Left lung (tissue), 10 donors: ENCODE measurements around the gene EGFR. TPM values are rescaled to one million over a fixed set of nuclear protein-coding genes. Genes with fewer than 3 reads are reported as not detected.

ENCODE experiments used
- ATAC-seq: fragments of 200-7000 bp; cut with Tn5 transposase; one replicate; pipeline ENCODE4 v1.9.1; 2020; ENCODE audit warnings: moderate library complexity
- DNase-seq, 4 donors: peaks; one replicate each; pipeline ENCODE4 v3.0.0-alpha.2; 2013 to 2020
- H3K27ac ChIP-seq, 2 donors: fragments of 200-600 bp; sonication (generic) in 1 of 2; one replicate each; pipeline versions ENCODE4 v1.5.0 to v1.8.0; 2020 to 2021
- H3K27me3 ChIP-seq, 2 donors: fragments of 200-600 bp; sonication (generic) in 1 of 2; one replicate each; pipeline versions ENCODE4 v1.5.0 to v1.8.0; 2020 to 2021
- H3K36me3 ChIP-seq, 2 donors: fragments of 200-600 bp; sonication (generic) in 1 of 2; one replicate each; pipeline versions ENCODE4 v1.5.0 to v1.8.0; 2020 to 2021
- H3K4me1 ChIP-seq, 2 donors: fragments of 200-600 bp; one replicate each; pipeline ENCODE4 v1.8.0; 2021
- H3K4me3 ChIP-seq, 2 donors: fragments of 200-600 bp; sonication (generic) in 1 of 2; one replicate each; pipeline versions ENCODE4 v1.5.0 to v1.8.0; 2020 to 2021; ENCODE audit warnings: mild to moderate bottlenecking in 1 of 2
- H3K9me3 ChIP-seq, 2 donors: fragments of 200-600 bp; sonication (generic) in 1 of 2; one replicate each; pipeline versions ENCODE4 v1.5.0 to v1.8.0; 2020 to 2021
- intact Hi-C, 2 donors: fragments of 100-400 bp; cut with DNase I; formaldehyde crosslinking; loops; one replicate each; pipeline versions ENCODE4 v1.11.2 to v1.14.2; 2022
- polyA plus RNA-seq, 6 donors: library from polyadenylated mRNA; unstranded; fragments of 120-200 nt; gene quantifications; one replicate each; pipeline ENCODE4 v1.2.1, GENCODE V29; 2013; ENCODE audit not compliant: insufficient read length in 6 of 6
- total RNA-seq, 2 donors: library from RNA; stranded (reverse); fragmentation: NEBNext Ultra II Directional; extraction: Animal tissue kit (Norgen Biotek cat#: 25700); gene quantifications; one replicate each; pipeline ENCODE4 v1.2.1, GENCODE V29; 2021
- TF ChIP-seq, protein P1 (sequence below), 2 donors: fragments of 200-600 bp; sonication (generic) in 1 of 2; IDR thresholded peaks; one replicate each; pipeline versions ENCODE4 v1.5.0 to v1.8.0; 2021; ENCODE audit warnings: antibody characterized with exemption in 2 of 2
- donor health status: DM: no; HTN: yes; CAD: no.
- donor health status: DM: no; HTN: no; CAD: no.

EGFR gene
- total and polyA plus RNA-seq, 8 donors = 48.7 to 79.3 (median 54.1) TPM

DNA sequence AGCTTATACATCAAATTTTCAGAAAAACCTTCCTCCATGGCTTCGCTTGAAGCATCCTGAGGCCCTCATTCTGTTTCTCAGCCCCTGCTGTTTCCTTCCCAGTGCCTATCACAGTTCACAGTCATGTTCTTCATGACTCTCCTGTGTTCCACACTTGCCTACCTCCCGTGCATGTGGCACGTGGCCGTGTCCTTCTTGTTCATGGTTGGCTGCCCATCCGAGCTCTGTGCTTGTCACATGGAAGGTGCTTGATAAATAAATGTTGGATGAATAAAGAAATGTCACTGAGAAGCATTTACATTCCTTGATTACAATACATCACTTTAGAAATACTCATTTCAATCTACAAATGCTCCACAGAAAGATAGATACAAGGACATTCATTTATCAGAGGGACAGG, 23.7 kb upstream of the EGFR start:
- no peak overlapping the region for H3K27ac ChIP-seq
- no peaks in the 10 kb centered on the region for H3K4me1 ChIP-seq
- intact Hi-C loops = no loop called here
- no peaks in the 10 kb centered on the region for H3K9me3 ChIP-seq
- no peaks in the 10 kb centered on the region for H3K27me3 ChIP-seq
- ATAC-seq (no peak), DNase-seq (no peak)
- H3K36me3 ChIP-seq = no peaks in the 10 kb centered on the region
- H3K4me3 ChIP-seq = no peak overlapping the region
- TF ChIP-seq, protein P1, sequence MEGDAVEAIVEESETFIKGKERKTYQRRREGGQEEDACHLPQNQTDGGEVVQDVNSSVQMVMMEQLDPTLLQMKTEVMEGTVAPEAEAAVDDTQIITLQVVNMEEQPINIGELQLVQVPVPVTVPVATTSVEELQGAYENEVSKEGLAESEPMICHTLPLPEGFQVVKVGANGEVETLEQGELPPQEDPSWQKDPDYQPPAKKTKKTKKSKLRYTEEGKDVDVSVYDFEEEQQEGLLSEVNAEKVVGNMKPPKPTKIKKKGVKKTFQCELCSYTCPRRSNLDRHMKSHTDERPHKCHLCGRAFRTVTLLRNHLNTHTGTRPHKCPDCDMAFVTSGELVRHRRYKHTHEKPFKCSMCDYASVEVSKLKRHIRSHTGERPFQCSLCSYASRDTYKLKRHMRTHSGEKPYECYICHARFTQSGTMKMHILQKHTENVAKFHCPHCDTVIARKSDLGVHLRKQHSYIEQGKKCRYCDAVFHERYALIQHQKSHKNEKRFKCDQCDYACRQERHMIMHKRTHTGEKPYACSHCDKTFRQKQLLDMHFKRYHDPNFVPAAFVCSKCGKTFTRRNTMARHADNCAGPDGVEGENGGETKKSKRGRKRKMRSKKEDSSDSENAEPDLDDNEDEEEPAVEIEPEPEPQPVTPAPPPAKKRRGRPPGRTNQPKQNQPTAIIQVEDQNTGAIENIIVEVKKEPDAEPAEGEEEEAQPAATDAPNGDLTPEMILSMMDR (IDR thresholded peaks at IDR 0.05) = no peak

DNA sequence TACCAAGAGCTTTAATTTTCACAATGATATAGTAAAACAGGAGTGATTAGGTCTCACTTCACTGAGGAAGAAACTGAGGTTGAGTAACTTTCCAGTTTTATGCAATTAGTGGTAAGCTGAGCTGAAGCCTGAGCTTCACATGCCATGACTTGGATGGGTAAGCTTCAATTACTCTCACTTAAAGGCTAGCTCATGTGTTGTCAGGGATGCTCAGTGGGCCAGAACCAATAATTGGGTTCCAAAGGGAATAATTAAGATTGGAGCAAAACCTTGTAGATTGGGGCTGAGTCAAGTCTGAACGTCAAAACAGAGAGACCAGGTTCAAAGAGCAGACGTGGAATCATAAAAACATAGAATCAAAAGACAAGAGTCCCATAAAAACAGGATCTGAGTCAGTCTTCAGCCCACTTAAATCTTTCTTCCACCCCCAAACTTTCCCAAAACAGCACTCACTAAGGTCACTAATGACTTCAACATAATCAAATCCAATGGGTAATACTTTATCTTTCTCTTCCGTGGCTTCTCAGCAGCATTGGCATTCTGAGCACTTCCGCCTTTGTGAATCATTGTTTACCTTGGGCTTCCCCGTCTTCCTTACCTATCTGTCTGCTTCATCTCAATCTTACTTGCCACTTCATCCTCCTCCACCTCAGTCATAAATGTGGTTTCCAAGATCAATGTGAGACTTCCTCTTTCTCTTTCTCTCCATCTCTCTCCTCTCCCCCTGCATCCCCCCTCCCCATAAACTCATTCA, 23.0 kb upstream of the EGFR start:
- TF ChIP-seq, protein P1 (IDR thresholded peaks at IDR 0.05) = no peak
- no peak overlapping the region for H3K27ac ChIP-seq
- H3K4me3 ChIP-seq = no peak overlapping the region
- H3K36me3 ChIP-seq = no peaks in the 10 kb centered on the region
- DNase-seq (no peak), ATAC-seq (no peak)
- no peaks in the 10 kb centered on the region for H3K9me3 ChIP-seq
- intact Hi-C loops = no loop called here
- H3K4me1 ChIP-seq = no peaks in the 10 kb centered on the region
- H3K27me3 ChIP-seq = no peaks in the 10 kb centered on the region

DNA sequence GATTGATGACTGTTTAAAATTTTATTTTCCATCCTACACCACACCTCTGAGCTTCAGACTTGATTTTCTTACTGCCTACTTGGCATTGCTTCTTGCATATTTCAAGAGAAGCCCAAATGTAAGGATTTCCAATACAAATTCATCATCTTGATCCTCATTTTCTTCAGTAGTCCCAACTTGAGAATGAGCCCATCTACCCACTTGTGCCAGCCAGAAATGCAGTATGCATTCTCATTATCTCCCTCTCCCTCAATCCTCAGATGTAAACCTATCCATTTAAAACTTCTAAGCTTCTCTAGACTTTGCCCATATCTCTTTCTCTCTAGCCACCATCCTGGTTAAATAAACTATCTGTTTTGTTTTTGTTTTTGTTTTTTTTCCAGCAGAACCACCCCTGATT, 22.4 kb upstream of the EGFR start:
- intact Hi-C loops = no loop called here
- Histone ChIP-seq H3K9me3 (no peaks in the 10 kb centered on the region), H3K36me3 (no peaks in the 10 kb centered on the region), H3K4me3 (no peak overlapping the region), H3K4me1 (no peaks in the 10 kb centered on the region), H3K27me3 (no peaks in the 10 kb centered on the region), H3K27ac (no peak overlapping the region)
- DNase-seq (no peak), ATAC-seq (no peak)
- TF ChIP-seq, protein P1 (IDR thresholded peaks at IDR 0.05) = no peak

DNA sequence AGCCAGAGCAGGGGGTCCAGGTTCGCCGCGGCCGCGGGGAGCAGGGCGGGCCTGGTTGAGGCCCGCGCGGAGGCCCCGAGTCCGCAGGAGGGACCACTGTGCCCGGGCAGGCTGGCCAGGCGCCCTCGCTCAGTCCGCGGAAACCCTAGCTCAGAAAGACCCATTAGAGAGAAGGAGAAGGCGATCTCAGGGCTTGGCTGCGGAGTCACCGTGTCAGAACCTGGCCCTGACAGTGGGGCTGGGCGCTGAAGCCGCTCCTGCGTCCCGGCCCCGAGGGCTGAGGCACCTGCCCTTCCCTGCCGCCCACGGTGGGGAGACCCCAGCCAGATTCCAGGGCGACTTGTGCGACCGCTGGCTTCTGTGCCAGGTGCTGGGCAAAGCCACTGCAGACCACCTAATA, 14.2 kb upstream of the EGFR start:
- DNase-seq (peak in 1 of 4 donors; percentile 73), ATAC-seq (no peak)
- Histone ChIP-seq H3K27me3 (peaks cover 0 to 18% of the 10 kb centered on the region in 2 donors), H3K4me1 (no peaks in the 10 kb centered on the region), H3K9me3 (no peaks in the 10 kb centered on the region), H3K4me3 (no peak overlapping the region), H3K36me3 (no peaks in the 10 kb centered on the region), H3K27ac (no peak overlapping the region)
- TF ChIP-seq, protein P1 (IDR thresholded peaks at IDR 0.05) = no peak
- intact Hi-C loops = no loop called here

DNA sequence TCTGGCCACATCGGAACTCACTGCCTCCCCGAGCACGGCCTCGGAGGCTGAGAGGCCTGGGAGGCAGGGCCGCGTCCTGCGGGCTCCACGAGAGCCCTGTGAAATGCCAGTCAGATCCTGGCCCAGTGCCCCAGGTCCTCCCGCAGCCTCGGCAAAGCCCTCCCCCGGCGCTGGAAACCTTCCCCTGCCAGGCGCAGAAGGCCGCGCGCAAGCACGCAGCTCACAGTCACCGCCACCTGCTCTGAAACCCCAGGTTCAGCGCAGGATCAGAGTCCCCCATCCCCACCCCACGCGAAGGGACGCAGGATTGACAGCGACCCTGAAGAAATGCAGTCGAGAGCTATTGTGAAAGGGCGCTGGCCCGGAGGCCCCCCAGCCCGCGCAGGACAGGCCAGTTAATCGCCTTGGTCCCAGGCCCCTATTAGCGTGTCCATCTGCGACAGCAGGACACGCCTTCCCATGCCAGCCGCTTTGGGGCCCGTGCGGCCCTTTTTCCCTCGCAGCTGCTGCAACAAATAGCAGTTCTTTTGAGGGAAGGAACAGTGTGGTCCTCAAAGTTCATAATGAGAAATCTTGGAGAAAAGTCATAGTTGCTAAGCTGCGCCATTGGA, 13.5 kb upstream of the EGFR start:
- ATAC-seq (no peak), DNase-seq (no peak)
- H3K27ac ChIP-seq = no peak overlapping the region
- no peaks in the 10 kb centered on the region for H3K36me3 ChIP-seq
- no peak overlapping the region for H3K4me3 ChIP-seq
- no peaks in the 10 kb centered on the region for H3K9me3 ChIP-seq
- TF ChIP-seq, protein P1 (IDR thresholded peaks at IDR 0.05) = no peak
- intact Hi-C loops = no loop called here
- H3K27me3 ChIP-seq = peaks cover 0 to 18% of the 10 kb centered on the region in 2 donors
- H3K4me1 ChIP-seq = no peaks in the 10 kb centered on the region
